SJSA1 (cell line): ENCODE results near the gene DUSP5. TPM values are rescaled to one million over a fixed set of nuclear protein-coding genes. Genes with fewer than 3 reads are reported as not detected.
"Not testable (repeated sequence)": the region's sequence is repeated elsewhere in the genome, so short reads cannot be mapped to it uniquely, and the experiment has no call there.

Experiments used
- DNase-seq, 2 experiments: peaks; one replicate each; pipeline ENCODE4 v3.0.0-alpha.2; 2015 to 2020; ENCODE audit warnings: low spot score in 2 of 2, low read depth in 1 of 2
- H3K27ac ChIP-seq: fragments of 250-450 bp; sonication (Bioruptor Pico); 2 replicates; pipeline ENCODE4 v1.5.1; 2020; ENCODE audit warnings: mild to moderate bottlenecking, moderate library complexity
- H3K27me3 ChIP-seq: fragments of 250-450 bp; sonication (Bioruptor Pico); replicated peaks from 2 replicates; pipeline ENCODE4 v1.5.1; 2020; ENCODE audit warnings: mild to moderate bottlenecking, moderate library complexity
- H3K36me3 ChIP-seq: fragments of 250-450 bp; sonication (Bioruptor Pico); 2 replicates; pipeline ENCODE4 v1.5.1; 2020; ENCODE audit warnings: mild to moderate bottlenecking
- H3K4me1 ChIP-seq: fragments of 250-450 bp; sonication (Bioruptor Pico); replicated peaks from 2 replicates; pipeline ENCODE4 v1.6.1; 2021; ENCODE audit warnings: mild to moderate bottlenecking
- H3K4me3 ChIP-seq: fragments of 250-450 bp; sonication (Bioruptor Pico); 2 replicates; pipeline ENCODE4 v1.5.1; 2020; ENCODE audit warnings: mild to moderate bottlenecking
- H3K9me3 ChIP-seq: fragments of 250-450 bp; sonication (Bioruptor Pico); replicated peaks from 2 replicates; pipeline ENCODE4 v1.5.1; 2020; ENCODE audit warnings: mild to moderate bottlenecking
- total RNA-seq: library from RNA; depleted of rRNA; stranded (reverse); fragments of >200 nt; shearing (Covaris generic); gene quantifications from 2 replicates; pipeline ENCODE4 v1.2.3, GENCODE V29; 2014

The DUSP5 gene
- total RNA-seq, 1 experiment from 2014 or later = 12.9 TPM

- Histone ChIP-seq H3K9me3 (peaks cover 4% of the 10 kb centered on the region; the same call in 1 of the 2 replicates), H3K36me3 (0 out of 2 replicates have a peak, but pooled peaks cover 2% of the 10 kb centered on the region), H3K27me3 (no peaks in the 10 kb centered on the region), H3K4me1 (peaks cover 56% of the 10 kb centered on the region), H3K27ac (no peak overlapping the region), H3K4me3 (no peak overlapping the region)
- no peak for DNase-seq
Observed at GRCh38 chr10:110525349-110526260, 27.9 kb downstream of the DUSP5 start.

DNA sequence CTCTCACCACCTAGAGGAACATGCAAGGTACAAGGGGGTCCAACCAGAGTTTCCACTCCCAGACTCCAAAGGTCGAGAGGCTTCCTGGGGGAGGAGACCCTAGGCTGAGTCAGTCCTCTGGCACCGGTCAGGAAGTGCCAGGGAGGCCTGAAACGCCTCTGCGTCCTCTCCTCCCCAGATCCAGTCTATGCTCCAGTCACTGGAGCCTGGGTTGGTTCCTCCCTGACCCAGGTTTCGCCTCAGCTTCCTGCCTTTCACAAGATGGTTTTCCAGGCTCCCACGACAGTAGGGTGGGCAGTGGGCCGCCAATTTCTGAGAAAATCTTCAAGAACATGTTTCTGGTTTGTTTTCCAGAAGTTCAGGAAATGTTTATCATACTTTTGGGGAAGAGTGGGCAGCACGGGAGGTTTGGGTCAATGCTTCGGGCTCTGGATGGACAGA, 30.0 kb downstream of the DUSP5 start:
- Histone ChIP-seq H3K9me3 (peaks cover 4% of the 10 kb centered on the region; the same call in 1 of the 2 replicates), H3K4me1 (peaks cover 61% of the 10 kb centered on the region), H3K27ac (no peak overlapping the region; the same call in 1 of the 2 replicates), H3K36me3 (0 out of 2 replicates have a peak, but pooled peaks cover 2% of the 10 kb centered on the region), H3K4me3 (no peak overlapping the region), H3K27me3 (no peaks in the 10 kb centered on the region)
- DNase-seq = no peak

DNA sequence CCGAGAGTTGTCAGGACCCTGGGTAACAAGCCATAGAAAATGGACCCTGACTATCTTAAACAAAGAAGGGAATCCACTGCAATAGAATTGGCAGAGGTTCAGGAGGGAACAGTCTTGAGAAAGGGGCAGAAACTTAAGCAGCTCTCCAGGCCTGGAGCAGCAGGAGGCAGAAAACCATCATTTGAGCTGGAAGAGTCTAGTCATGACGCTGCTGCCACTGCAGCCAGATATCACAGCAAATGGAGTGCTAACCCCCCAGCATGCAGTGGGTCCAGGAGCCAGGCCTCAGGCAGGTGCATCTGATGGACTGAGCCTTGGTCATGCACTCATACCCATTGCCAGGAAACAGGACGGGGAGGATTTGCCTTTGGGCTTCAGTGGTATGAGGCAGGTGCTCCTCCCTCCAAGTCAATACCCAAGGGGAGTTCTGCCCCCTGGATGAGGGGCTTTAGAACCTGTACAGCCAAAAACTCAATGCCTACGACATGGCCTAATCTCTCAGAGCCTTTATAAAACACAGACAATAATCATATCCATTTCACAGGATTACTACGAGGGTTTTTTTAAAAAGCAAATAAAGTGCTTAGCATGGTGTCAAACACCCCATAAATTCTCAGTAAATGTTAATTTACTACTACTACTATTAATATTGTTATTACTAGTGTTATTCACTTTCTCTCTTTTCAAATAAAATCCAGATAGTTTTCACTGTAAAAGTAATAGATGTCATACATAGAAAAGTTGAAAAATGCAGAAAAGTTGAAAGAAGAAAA, 30.7 kb downstream of the DUSP5 start:
- Histone ChIP-seq H3K9me3 (peaks cover 4% of the 10 kb centered on the region; the same call in 1 of the 2 replicates), H3K27ac (peak overlapping the region; percentile 52; the same call in 1 of the 2 replicates), H3K27me3 (no peaks in the 10 kb centered on the region), H3K4me3 (no peak overlapping the region), H3K36me3 (0 out of 2 replicates have a peak, but pooled peaks cover 2% of the 10 kb centered on the region), H3K4me1 (peaks cover 61% of the 10 kb centered on the region)
- no peak for DNase-seq

GRCh38 chr10:110528997-110529524, 31.4 kb downstream of the DUSP5 start:
- not testable (repeated sequence) for H3K9me3 ChIP-seq, DNase-seq, H3K4me3 ChIP-seq, H3K36me3 ChIP-seq, H3K27me3 ChIP-seq
- peaks cover 61% of the 10 kb centered on the region for H3K4me1 ChIP-seq
- peak overlapping the region; percentile 52; the same call in 1 of the 2 replicates for H3K27ac ChIP-seq

DNA sequence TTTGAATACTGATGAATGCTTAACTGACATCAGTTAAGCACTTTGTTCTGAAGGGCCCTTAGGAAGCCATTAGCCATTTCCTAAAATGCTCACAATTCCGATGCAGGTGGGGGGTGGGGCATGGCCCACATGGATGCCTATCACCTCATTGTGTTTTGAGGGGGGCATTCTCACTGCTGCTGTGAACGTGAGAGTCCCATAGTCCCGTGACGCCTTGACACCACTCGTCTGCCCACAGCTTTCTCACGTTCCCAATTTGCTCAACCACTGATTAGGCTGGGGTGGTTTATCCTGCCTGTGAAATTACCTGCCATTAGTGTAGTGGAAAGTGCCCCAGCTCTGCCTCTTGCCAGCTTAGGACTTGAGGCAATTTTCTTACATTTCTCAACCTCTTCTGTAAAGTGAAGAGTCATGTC, 31.9 kb downstream of the DUSP5 start:
- peaks cover 59% of the 10 kb centered on the region for H3K4me1 ChIP-seq

GRCh38 chr10:110530131-110530831, 32.6 kb downstream of the DUSP5 start:
- Histone ChIP-seq H3K4me1 (peaks cover 56% of the 10 kb centered on the region), H3K27me3 (no peaks in the 10 kb centered on the region), H3K4me3 (peak overlapping the region; percentile 10; the same call in 1 of the 2 replicates), H3K36me3 (0 out of 2 replicates have a peak, but pooled peaks cover 2% of the 10 kb centered on the region), H3K9me3 (peaks cover 4% of the 10 kb centered on the region; the same call in 1 of the 2 replicates), H3K27ac (peak overlapping the region; percentile 58)
- peak; percentile 42 to 59 for DNase-seq

More for the DNA sequence above, 31.9 kb downstream of the DUSP5 start:
- Histone ChIP-seq H3K4me3 (no peak overlapping the region), H3K9me3 (peaks cover 4% of the 10 kb centered on the region; the same call in 1 of the 2 replicates), H3K27ac (peak overlapping the region; percentile 52; the same call in 1 of the 2 replicates), H3K27me3 (no peaks in the 10 kb centered on the region), H3K36me3 (0 out of 2 replicates have a peak, but pooled peaks cover 2% of the 10 kb centered on the region)
- DNase-seq = no peak

DNA sequence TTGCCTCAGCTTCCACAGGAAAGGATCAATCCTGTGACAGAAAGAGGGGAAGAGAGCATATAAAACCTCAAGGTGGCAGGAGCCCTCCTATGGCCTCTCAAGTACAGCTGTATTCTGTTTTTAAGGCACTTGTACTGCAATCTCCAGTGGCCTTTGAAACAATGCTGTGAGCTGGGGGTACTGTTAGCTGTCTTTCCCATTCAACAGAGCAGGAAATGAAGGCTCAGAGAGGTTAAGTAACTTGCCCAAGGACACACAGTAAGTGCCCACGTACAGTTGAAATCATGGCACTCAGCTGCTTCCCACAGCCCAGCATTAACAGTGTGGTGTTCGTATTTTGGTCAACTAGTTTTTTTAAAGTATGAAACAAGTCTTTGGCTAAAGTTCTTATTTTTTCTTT, 34.0 kb downstream of the DUSP5 start:
- H3K9me3 ChIP-seq = no peaks in the 10 kb centered on the region
- DNase-seq = peak in 1 of 2 experiments; percentile 5
- H3K36me3 ChIP-seq = 0 out of 2 replicates have a peak, but pooled peaks cover 2% of the 10 kb centered on the region
- H3K4me3 ChIP-seq = no peak overlapping the region
- no peak overlapping the region for H3K27ac ChIP-seq
- no peaks in the 10 kb centered on the region for H3K27me3 ChIP-seq
- peaks cover 60% of the 10 kb centered on the region for H3K4me1 ChIP-seq

DNA sequence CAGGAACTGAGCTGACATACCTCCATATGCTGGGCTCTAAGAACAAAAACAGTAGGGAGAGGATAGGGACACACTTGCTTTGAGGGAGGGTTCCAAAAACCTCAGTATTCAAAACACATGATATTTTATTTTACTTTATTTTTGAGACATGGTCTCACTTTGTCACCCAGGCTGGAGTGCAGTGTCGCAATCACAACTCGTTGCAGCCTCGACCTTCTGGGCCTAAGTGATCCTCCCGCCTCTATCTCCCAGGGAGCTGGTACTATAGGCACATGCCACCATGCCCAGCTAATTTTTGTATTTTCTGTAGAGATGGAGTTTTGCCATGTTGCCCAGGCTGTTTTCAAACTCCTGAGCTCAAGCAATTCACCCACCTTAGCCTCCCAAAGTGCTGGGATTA, 34.9 kb downstream of the DUSP5 start:
- not testable (repeated sequence) for H3K9me3 ChIP-seq, H3K27ac ChIP-seq, H3K27me3 ChIP-seq, H3K36me3 ChIP-seq, H3K4me3 ChIP-seq
- peak in 1 of 2 experiments; percentile 22 for DNase-seq
- peaks cover 57% of the 10 kb centered on the region for H3K4me1 ChIP-seq

- Histone ChIP-seq H3K4me3 (no peak overlapping the region), H3K9me3 (no peaks in the 10 kb centered on the region), H3K36me3 (0 out of 2 replicates have a peak, but pooled peaks cover 2% of the 10 kb centered on the region), H3K4me1 (peaks cover 52% of the 10 kb centered on the region), H3K27me3 (no peaks in the 10 kb centered on the region), H3K27ac (no peak overlapping the region)
- DNase-seq = peak in 1 of 2 experiments; percentile 38
Observed at GRCh38 chr10:110533149-110533548, 35.4 kb downstream of the DUSP5 start.

GRCh38 chr10:110534571-110534970, 36.9 kb downstream of the DUSP5 start:
- Histone ChIP-seq H3K36me3 (0 out of 2 replicates have a peak, but pooled peaks cover 1% of the 10 kb centered on the region), H3K4me1 (peaks cover 38% of the 10 kb centered on the region), H3K27me3 (no peaks in the 10 kb centered on the region), H3K27ac (no peak overlapping the region), H3K9me3 (no peaks in the 10 kb centered on the region), H3K4me3 (no peak overlapping the region)
- DNase-seq = no peak

- H3K36me3 ChIP-seq = no peaks in the 10 kb centered on the region
- no peak overlapping the region for H3K4me3 ChIP-seq
- H3K4me1 ChIP-seq = peaks cover 23% of the 10 kb centered on the region
- DNase-seq = peak; percentile 84
- H3K27me3 ChIP-seq = no peaks in the 10 kb centered on the region
- H3K27ac ChIP-seq = peak overlapping the region; percentile 24
- H3K9me3 ChIP-seq = no peaks in the 10 kb centered on the region
Observed at GRCh38 chr10:110535958-110536891, 38.5 kb downstream of the DUSP5 start.

- no peak for DNase-seq
- H3K4me3 ChIP-seq = no peak overlapping the region
- peaks cover 19% of the 10 kb centered on the region for H3K4me1 ChIP-seq
- no peaks in the 10 kb centered on the region for H3K27me3 ChIP-seq
- no peaks in the 10 kb centered on the region for H3K9me3 ChIP-seq
- H3K27ac ChIP-seq = no peak overlapping the region
- no peaks in the 10 kb centered on the region for H3K36me3 ChIP-seq
Observed at GRCh38 chr10:110539091-110539490, 41.4 kb downstream of the DUSP5 start.
